Renal pelvis (tissue), 3 donors: Measurements from ENCODE around the gene RNF43. TPM values are rescaled to one million over a fixed set of nuclear protein-coding genes. Genes with fewer than 3 reads are reported as not detected.

ENCODE experiments used
- polyA plus RNA-seq, 3 donors: library from polyadenylated mRNA; unstranded; fragments of 120-200 nt; gene quantifications; one replicate each; pipeline ENCODE4 v1.2.1, GENCODE V29; 2013; ENCODE audit not compliant: insufficient read length in 3 of 3

Gene RNF43
- polyA plus RNA-seq, 3 donors, result 10.7 to 16.9 (median 15.0) TPM

Other genes with a start within 250 kb of the RNF43 start
- gene EPX, start 224.8 kb downstream of the RNF43 start, polyA plus RNA-seq, result 1 to 10 TPM in 1 of 3 donors, under 1 TPM in 2; 0.75 to 1.3 (median 0.83) TPM
- gene MKS1, start 198.3 kb downstream of the RNF43 start, polyA plus RNA-seq, result 10 to 100 TPM; 37.0 to 63.1 (median 55.2) TPM
- gene LPO, start 178.9 kb downstream of the RNF43 start, polyA plus RNA-seq, result under 1 TPM; 0.04 to 0.13 (median 0.09) TPM
- gene MPO, start 136.6 kb downstream of the RNF43 start, polyA plus RNA-seq, result 1 to 10 TPM; 2.7 to 6.9 (median 6.6) TPM
- 10 to 100 TPM; 44.2 to 77.0 (median 70.8) TPM for gene TSPOAP1, start 88.7 kb downstream of the RNF43 start, polyA plus RNA-seq
- 100 to 1,000 TPM; 120 to 137 (median 126) TPM for gene SUPT4H1, start 65.3 kb downstream of the RNF43 start, polyA plus RNA-seq
- under 1 TPM; 0.19 to 0.36 (median 0.27) TPM for gene HSF5, start 70.9 kb upstream of the RNF43 start, polyA plus RNA-seq
- 10 to 100 TPM; 48.1 to 71.7 (median 62.3) TPM for gene MTMR4, start 97.1 kb upstream of the RNF43 start, polyA plus RNA-seq